HCT116 (cell line): ENCODE results near the gene STX16. TPM values are rescaled to one million over a fixed set of nuclear protein-coding genes. Genes with fewer than 3 reads are reported as not detected.

Experiments used
- ATAC-seq: fragments of 200-7000 bp; cut with Tn5 transposase; 2 replicates; pipeline ENCODE4 v1.9.1; 2020; ENCODE audit warnings: mild to moderate bottlenecking, moderate library complexity
- BruUV-seq: library from RNA; stranded (reverse); fragments of 400-500 nt; replicated peaks from 2 replicates; lab custom pipeline; 2021; lab: Mats Ljungman, UMichigan
- CTCF ChIA-PET: fragments of 300-600 bp; sonication (Branson Sonifier 250); formaldehyde crosslinking; loops from one replicate; lab custom pipeline; 2021; ENCODE audit warnings: antibody characterized with exemption; lab: Charles Lee
- POLR2A ChIA-PET: fragments of 300-600, 350-600 bp; sonication (Branson Sonifier 250); formaldehyde crosslinking; loops from one replicate; lab custom pipeline; 2021; ENCODE audit warnings: antibody characterized with exemption; lab: Charles Lee
- RAD21 ChIA-PET, 2 experiments: fragments of 300-600 bp; sonication (Branson Sonifier 250); formaldehyde crosslinking; loops; one replicate each; lab custom pipeline; 2023; ENCODE audit warnings: low total read pairs in 2 of 2; ENCODE audit not compliant: uncharacterized antibody in 2 of 2, unreplicated experiment in 2 of 2, low non-redundant PET in 1 of 2; lab: Charles Lee
- DNase-seq: peaks from one replicate; pipeline ENCODE4 v3.0.0-alpha.2; 2010; ENCODE audit warnings: low read depth, low spot score
- H2AFZ ChIP-seq: fragments of 200-600 bp; shearing (Covaris generic), sonication (generic); 2 replicates; pipeline ENCODE4 v1.6.1; 2017; ENCODE audit warnings: low read depth, mixed run types, mixed read lengths, antibody characterized with exemption, low read length; ENCODE audit not compliant: poor library complexity, severe bottlenecking
- H3K27ac ChIP-seq: 2 replicates; pipeline ENCODE4 v1.5.1; 2012; ENCODE audit warnings: low read depth, low read length
- H3K27me3 ChIP-seq: fragments of 200-600 bp; sonication (generic); 2 replicates; pipeline ENCODE4 v1.6.1; 2016; ENCODE audit warnings: mixed run types, low read length, mixed read lengths; ENCODE audit not compliant: insufficient read depth
- H3K36me3 ChIP-seq, 2 experiments: fragments of 200-500 bp in 1 of 2; fragments of 200-600 bp in 1 of 2; sonication (Bioruptor generic) in 1 of 2; sonication (generic) in 1 of 2; 2 replicates each; pipeline versions ENCODE4 v1.5.1 to v1.6.1; 2014 to 2016; ENCODE audit warnings: low read length in 2 of 2, inconsistent platforms in 1 of 2, mixed read lengths in 1 of 2, mixed run types in 1 of 2; ENCODE audit not compliant: insufficient read depth in 2 of 2, control insufficient read depth in 1 of 2
- H3K4me1 ChIP-seq, 2 experiments: fragments of 200-600 bp in 1 of 2; sonication (generic) in 1 of 2; 2 replicates each; pipeline versions ENCODE4 v1.5.1 to v1.6.1; 2012 to 2017; ENCODE audit warnings: low read length in 2 of 2, inconsistent platforms in 1 of 2, mild to moderate bottlenecking in 1 of 2, mixed read lengths in 1 of 2, mixed run types in 1 of 2, moderate library complexity in 1 of 2; ENCODE audit not compliant: insufficient read depth in 2 of 2, control insufficient read depth in 1 of 2
- H3K4me2 ChIP-seq: fragments of 200-600 bp; sonication (generic); 2 replicates; pipeline ENCODE4 v1.6.1; 2017; ENCODE audit warnings: mixed run types, low read length, mixed read lengths
- H3K4me3 ChIP-seq, 2 experiments: fragments of 200-600 bp in 1 of 2; sonication (generic) in 1 of 2; replicated peaks in 1 of 2; 2 replicates each; pipeline ENCODE4 v1.5.1; 2011 to 2016; ENCODE audit warnings: low read length in 2 of 2, control low read depth in 1 of 2, low read depth in 1 of 2, mild to moderate bottlenecking in 1 of 2, mixed read lengths in 1 of 2, mixed run types in 1 of 2
- H3K79me2 ChIP-seq: fragments of 200-600 bp; sonication (generic); 2 replicates; pipeline ENCODE4 v1.6.1; 2017; ENCODE audit warnings: mild to moderate bottlenecking, mixed run types, low read length, moderate library complexity, mixed read lengths; ENCODE audit not compliant: insufficient read depth
- H3K9ac ChIP-seq: fragments of 200-600 bp; sonication (generic); 2 replicates; pipeline ENCODE4 v1.6.1; 2016; ENCODE audit warnings: low read length, mixed read lengths
- H3K9me2 ChIP-seq: fragments of 200-600 bp; sonication (generic), shearing (Covaris generic); 2 replicates; pipeline ENCODE4 v1.6.1; 2017; ENCODE audit warnings: mixed run types, mild to moderate bottlenecking, moderate library complexity; ENCODE audit not compliant: insufficient read depth
- H3K9me3 ChIP-seq, 2 experiments: fragments of 200-500 bp in 1 of 2; fragments of 200-600 bp in 1 of 2; sonication (Bioruptor generic) in 1 of 2; sonication (generic) in 1 of 2; 2 replicates each; pipeline ENCODE4 v1.6.1; 2014 to 2017; ENCODE audit warnings: low read length in 2 of 2, mixed read lengths in 2 of 2, inconsistent platforms in 1 of 2, low read depth in 1 of 2, mild to moderate bottlenecking in 1 of 2, mixed run types in 1 of 2, moderate library complexity in 1 of 2; ENCODE audit not compliant: control insufficient read depth in 1 of 2, insufficient read depth in 1 of 2
- H4K20me1 ChIP-seq: fragments of 200-600 bp; sonication (generic), shearing (Covaris generic); 2 replicates; pipeline ENCODE4 v1.6.1; 2017; ENCODE audit warnings: mixed run types, mild to moderate bottlenecking, moderate library complexity; ENCODE audit not compliant: insufficient read depth
- EGR1 ChIP-seq: IDR thresholded peaks from 2 replicates; pipeline ENCODE4 v1.6.1; 2012; ENCODE audit warnings: low read depth
- EZH2 ChIP-seq: fragments of 200-600 bp; sonication (generic); IDR thresholded peaks from 2 replicates; pipeline ENCODE4 v1.6.1; 2017; ENCODE audit warnings: antibody characterized with exemption, mixed run types
- EZH2phosphoT487 ChIP-seq: fragments of 200-600 bp; IDR thresholded peaks from 2 replicates; pipeline ENCODE4 v1.6.1; 2018; ENCODE audit warnings: antibody characterized with exemption, borderline replicate concordance
- POLR2A ChIP-seq: IDR thresholded peaks from 2 replicates; pipeline ENCODE4 v1.7.0; 2011; ENCODE audit warnings: borderline replicate concordance; ENCODE audit not compliant: insufficient read depth, insufficient read length; ENCODE audit errors: extremely low read depth
- POLR2AphosphoS5 ChIP-seq: IDR thresholded peaks from 2 replicates; pipeline ENCODE4 v1.6.1; 2011; ENCODE audit warnings: mild to moderate bottlenecking, low read depth, low read length, moderate library complexity
- SIN3A ChIP-seq: IDR thresholded peaks from 2 replicates; pipeline ENCODE4 v1.6.1; 2012; ENCODE audit warnings: low read depth
- YY1 ChIP-seq: IDR thresholded peaks from 2 replicates; pipeline ENCODE4 v1.6.1; 2011; ENCODE audit warnings: low read length, low read depth, moderate library complexity, mild to moderate bottlenecking; ENCODE audit not compliant: insufficient replicate concordance; ENCODE audit errors: extremely low read depth
- ZFX ChIP-seq: fragments of 450-650 bp; IDR thresholded peaks from 2 replicates; pipeline ENCODE4 v1.6.1; 2017
- ZNF274 ChIP-seq: fragments of 200-500 bp; sonication (Bioruptor generic); IDR thresholded peaks from 2 replicates; pipeline ENCODE4 v1.6.1; 2014; ENCODE audit warnings: mild to moderate bottlenecking, low read depth, low read length, inconsistent platforms
- intact Hi-C: fragments of 100-400 bp; cut with micrococcal nuclease; formaldehyde crosslinking; loops from 2 replicates; pipeline ENCODE4 v1.10.0; 2022
- total RNA-seq: library from RNA; stranded (reverse); gene quantifications from one replicate; pipeline ENCODE4 v1.2.1, GENCODE V29; 2021; ENCODE audit not compliant: unreplicated experiment
- TF ChIP-seq, protein P1 (sequence below): IDR thresholded peaks from 2 replicates; pipeline ENCODE4 v1.6.1; 2011; ENCODE audit warnings: mild to moderate bottlenecking, low read length, moderate library complexity; ENCODE audit not compliant: insufficient replicate concordance; ENCODE audit errors: extremely low read depth
- TF ChIP-seq, protein P2 (sequence below), 3 experiments: fragments of 200-600 bp in 1 of 3; sonication (generic) in 1 of 3; IDR thresholded peaks in 2 of 3; conservative IDR thresholded peaks in 1 of 3; 2 replicates each; pipeline ENCODE4 v1.5.1; 2012 to 2017; ENCODE audit warnings: low read depth in 2 of 3, low read length in 2 of 3, antibody characterized with exemption in 1 of 3, borderline replicate concordance in 1 of 3, control low read depth in 1 of 3, mild to moderate bottlenecking in 1 of 3, mixed read lengths in 1 of 3, mixed run types in 1 of 3, moderate library complexity in 1 of 3; ENCODE audit not compliant: insufficient read depth in 1 of 3
- TF ChIP-seq, protein P3 (sequence below): IDR thresholded peaks from 2 replicates; pipeline ENCODE4 v1.6.1; 2012

STX16 gene
- total RNA-seq, 1 experiment from 2014 or later = 55.1 TPM

DNA sequence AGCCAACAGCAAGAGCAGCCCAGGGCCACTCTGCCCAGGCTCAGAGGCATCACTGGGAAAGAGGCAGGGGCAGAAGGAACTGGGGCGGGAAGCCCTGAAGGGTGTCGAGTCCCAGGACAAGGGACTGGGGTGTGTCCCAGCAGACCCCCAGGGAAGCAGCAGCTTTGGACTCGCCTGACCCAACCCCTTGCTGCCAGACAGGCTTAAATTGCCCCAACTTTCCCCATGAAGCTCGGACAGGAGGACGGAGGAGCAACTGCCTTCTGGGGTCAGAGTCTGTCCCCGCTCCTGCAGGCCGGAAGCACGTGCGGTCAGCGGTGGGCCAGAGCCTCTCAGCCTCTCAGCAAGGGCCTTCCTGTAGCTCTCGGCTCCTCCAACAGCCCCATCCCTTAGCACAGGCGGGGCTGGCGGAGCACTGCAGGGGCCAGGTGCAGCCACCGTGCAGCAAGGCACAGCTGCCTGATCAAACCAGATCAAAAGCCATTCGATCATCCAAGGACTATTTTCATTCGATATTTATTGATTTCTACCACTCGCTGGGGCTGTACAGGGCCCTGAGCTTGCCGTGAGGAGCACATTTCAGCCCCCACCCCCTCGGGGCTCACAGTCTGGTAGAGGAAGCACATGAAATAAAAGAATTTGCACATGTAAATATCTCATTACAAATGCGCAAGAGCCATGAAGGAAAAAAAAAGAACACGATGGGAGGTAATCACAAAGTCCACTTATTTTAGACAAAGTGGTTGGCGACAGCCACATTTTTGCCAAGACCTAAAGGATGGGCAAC lies 31.8 kb upstream of the STX16 start:
- H3K79me2 ChIP-seq = no peaks in the 10 kb centered on the region
- H3K27me3 ChIP-seq = no peaks in the 10 kb centered on the region
- no peak for ATAC-seq
- H3K9me2 ChIP-seq = no peaks in the 10 kb centered on the region
- no peaks in the 10 kb centered on the region for H4K20me1 ChIP-seq
- no peak for DNase-seq
- no peaks in the 10 kb centered on the region for H3K36me3 ChIP-seq
- no peak overlapping the region for H3K27ac ChIP-seq
- H2AFZ ChIP-seq = no peak overlapping the region
- ChIA-PET POLR2A (no interaction called here), RAD21 (no interaction called here), CTCF (no interaction called here)
- TF ChIP-seq SIN3A (no peak), ZFX (no peak), POLR2AphosphoS5 (no peak), YY1 (no peak), EZH2 (no peak), EGR1 (no peak), EZH2phosphoT487 (no peak), POLR2A (no peak), ZNF274 (no peak)
- TF ChIP-seq, protein P1, sequence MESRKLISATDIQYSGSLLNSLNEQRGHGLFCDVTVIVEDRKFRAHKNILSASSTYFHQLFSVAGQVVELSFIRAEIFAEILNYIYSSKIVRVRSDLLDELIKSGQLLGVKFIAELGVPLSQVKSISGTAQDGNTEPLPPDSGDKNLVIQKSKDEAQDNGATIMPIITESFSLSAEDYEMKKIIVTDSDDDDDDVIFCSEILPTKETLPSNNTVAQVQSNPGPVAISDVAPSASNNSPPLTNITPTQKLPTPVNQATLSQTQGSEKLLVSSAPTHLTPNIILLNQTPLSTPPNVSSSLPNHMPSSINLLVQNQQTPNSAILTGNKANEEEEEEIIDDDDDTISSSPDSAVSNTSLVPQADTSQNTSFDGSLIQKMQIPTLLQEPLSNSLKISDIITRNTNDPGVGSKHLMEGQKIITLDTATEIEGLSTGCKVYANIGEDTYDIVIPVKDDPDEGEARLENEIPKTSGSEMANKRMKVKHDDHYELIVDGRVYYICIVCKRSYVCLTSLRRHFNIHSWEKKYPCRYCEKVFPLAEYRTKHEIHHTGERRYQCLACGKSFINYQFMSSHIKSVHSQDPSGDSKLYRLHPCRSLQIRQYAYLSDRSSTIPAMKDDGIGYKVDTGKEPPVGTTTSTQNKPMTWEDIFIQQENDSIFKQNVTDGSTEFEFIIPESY = no peak
- TF ChIP-seq, protein P2, sequence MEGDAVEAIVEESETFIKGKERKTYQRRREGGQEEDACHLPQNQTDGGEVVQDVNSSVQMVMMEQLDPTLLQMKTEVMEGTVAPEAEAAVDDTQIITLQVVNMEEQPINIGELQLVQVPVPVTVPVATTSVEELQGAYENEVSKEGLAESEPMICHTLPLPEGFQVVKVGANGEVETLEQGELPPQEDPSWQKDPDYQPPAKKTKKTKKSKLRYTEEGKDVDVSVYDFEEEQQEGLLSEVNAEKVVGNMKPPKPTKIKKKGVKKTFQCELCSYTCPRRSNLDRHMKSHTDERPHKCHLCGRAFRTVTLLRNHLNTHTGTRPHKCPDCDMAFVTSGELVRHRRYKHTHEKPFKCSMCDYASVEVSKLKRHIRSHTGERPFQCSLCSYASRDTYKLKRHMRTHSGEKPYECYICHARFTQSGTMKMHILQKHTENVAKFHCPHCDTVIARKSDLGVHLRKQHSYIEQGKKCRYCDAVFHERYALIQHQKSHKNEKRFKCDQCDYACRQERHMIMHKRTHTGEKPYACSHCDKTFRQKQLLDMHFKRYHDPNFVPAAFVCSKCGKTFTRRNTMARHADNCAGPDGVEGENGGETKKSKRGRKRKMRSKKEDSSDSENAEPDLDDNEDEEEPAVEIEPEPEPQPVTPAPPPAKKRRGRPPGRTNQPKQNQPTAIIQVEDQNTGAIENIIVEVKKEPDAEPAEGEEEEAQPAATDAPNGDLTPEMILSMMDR (IDR thresholded peaks at IDR 0.05 in 2 of 3, conservative IDR thresholded peaks at IDR 0.05 in 1 of 3; ENCODE audit: borderline replicate concordance in 1 of 3, insufficient read depth in 1 of 3, low read depth in 2 of 3, low read length in 2 of 3) = no peak
- TF ChIP-seq, protein P3, sequence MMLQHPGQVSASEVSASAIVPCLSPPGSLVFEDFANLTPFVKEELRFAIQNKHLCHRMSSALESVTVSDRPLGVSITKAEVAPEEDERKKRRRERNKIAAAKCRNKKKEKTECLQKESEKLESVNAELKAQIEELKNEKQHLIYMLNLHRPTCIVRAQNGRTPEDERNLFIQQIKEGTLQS = no peak
- no TSS peak for BruUV-seq
- H3K4me2 ChIP-seq = no peak overlapping the region
- peaks cover 12 to 16% of the 10 kb centered on the region in 2 experiments for H3K4me1 ChIP-seq
- intact Hi-C loops = no loop called here
- no peak overlapping the region for H3K9ac ChIP-seq
- H3K9me3 ChIP-seq = no peaks in the 10 kb centered on the region
- H3K4me3 ChIP-seq = no peak overlapping the region
